K562 (cell line): ENCODE data around the gene MICU1. TPM values are rescaled to one million over a fixed set of nuclear protein-coding genes. Genes with fewer than 3 reads are reported as not detected.

Experiments used
- ARID2 ChIP-seq: fragments of 450-650 bp; IDR thresholded peaks from 2 replicates; pipeline ENCODE4 v1.6.1; 2017; ENCODE audit warnings: antibody characterized with exemption, mild to moderate bottlenecking
- BRD4 ChIP-seq: fragments of 200-600 bp; sonication (generic); IDR thresholded peaks from 2 replicates; pipeline ENCODE4 v1.6.1; 2017; ENCODE audit warnings: inconsistent platforms
- CCNT2 ChIP-seq: IDR thresholded peaks from 2 replicates; pipeline ENCODE4 v1.6.1; 2011; ENCODE audit warnings: borderline replicate concordance, low read depth, mild to moderate bottlenecking, moderate library complexity, mixed read lengths, low read length; ENCODE audit not compliant: insufficient read length; ENCODE audit errors: extremely low read depth
- DDX20 ChIP-seq: fragments of 450-650 bp; IDR thresholded peaks from 2 replicates; pipeline ENCODE4 v1.6.1; 2016; ENCODE audit warnings: missing genetic modification characterization, low read depth, mild to moderate bottlenecking, missing compliant biosample characterization, moderate library complexity
- GATAD2A ChIP-seq: fragments of 450-650 bp; IDR thresholded peaks from 2 replicates; pipeline ENCODE4 v1.6.1; 2017
- KLF13 ChIP-seq: fragments of 450-650 bp; IDR thresholded peaks from 2 replicates; pipeline ENCODE4 v1.6.1; 2016; ENCODE audit warnings: missing genetic modification characterization, low read depth, mild to moderate bottlenecking, missing compliant biosample characterization, moderate library complexity, borderline replicate concordance
- MIER1 ChIP-seq: fragments of 450-650 bp; IDR thresholded peaks from 2 replicates; pipeline ENCODE4 v1.6.1; 2016; ENCODE audit warnings: antibody characterized with exemption, mild to moderate bottlenecking, low read depth
- NFE2 ChIP-seq: IDR thresholded peaks from 2 replicates; pipeline ENCODE4 v1.6.1; 2014; ENCODE audit warnings: antibody characterized with exemption, low read depth
- NFYB ChIP-seq: IDR thresholded peaks from 2 replicates; pipeline ENCODE4 v1.6.1; 2011; ENCODE audit warnings: mild to moderate bottlenecking, moderate library complexity; ENCODE audit not compliant: insufficient read length; ENCODE audit errors: extremely low read depth
- OTX1 ChIP-seq: fragments of 450-650 bp; formaldehyde crosslinking; IDR thresholded peaks from 2 replicates; pipeline ENCODE4 v1.4.0; 2022; ENCODE audit warnings: mild to moderate bottlenecking
- RFX7 ChIP-seq: fragments of 250-450 bp; sonication (Bioruptor Pico); IDR thresholded peaks from 2 replicates; pipeline ENCODE4 v1.5.1; 2021; ENCODE audit warnings: mild to moderate bottlenecking
- SNRNP70 ChIP-seq: fragments of 200-400 bp; formaldehyde crosslinking; optimal IDR thresholded peaks from 2 replicates; pipeline ENCODE3; 2017; ENCODE audit warnings: low read depth, low read length
- U2AF2 ChIP-seq: fragments of 200-400 bp; formaldehyde crosslinking; optimal IDR thresholded peaks from 2 replicates; pipeline ENCODE3; 2017; ENCODE audit warnings: low read depth, mild to moderate bottlenecking, low read length
- XRCC3 ChIP-seq: fragments of 450-650 bp; IDR thresholded peaks from 2 replicates; pipeline ENCODE4 v1.6.1; 2017; ENCODE audit warnings: mild to moderate bottlenecking, moderate library complexity
- ZNF347 ChIP-seq: fragments of 450-650 bp; formaldehyde crosslinking; IDR thresholded peaks from 2 replicates; pipeline ENCODE4 v1.4.0; 2020; ENCODE audit warnings: low read depth, mild to moderate bottlenecking, moderate library complexity
- ZNF778 ChIP-seq: fragments of 450-650 bp; formaldehyde crosslinking; IDR thresholded peaks from 2 replicates; pipeline ENCODE4 v1.4.0; 2020; ENCODE audit warnings: mild to moderate bottlenecking, moderate library complexity
- polyA plus RNA-seq, 8 experiments: library from polyadenylated mRNA; depleted of rRNA in 4 of 8; stranded (reverse) in 5 of 8; unstranded in 3 of 8; fragments of >200 nt; fragmentation: Nextera tagmentation in 2 of 8; fragmentation: Illumina TruSeq in 1 of 8; extraction: Ambion mirVana in 2 of 8; extraction: Trizol in 1 of 8; gene quantifications; 2 replicates each; pipeline versions ENCODE4 v1.2.1 to v1.2.3, GENCODE V29; 2011 to 2014; ENCODE audit warnings: inconsistent platforms in 1 of 8, missing spikeins in 1 of 8
- total RNA-seq, 7 experiments: library from RNA; depleted of rRNA in 6 of 7; stranded (reverse); fragments of >200 nt in 6 of 7; fragmentation: Illumina TruSeq in 2 of 7; extraction: Trizol in 2 of 7; gene quantifications; 2 replicates each; pipeline versions ENCODE4 v1.2.1 to v1.2.3, GENCODE V29; 2011 to 2021; ENCODE audit warnings: low replicate concordance in 1 of 7
- TF ChIP-seq, protein P1 (sequence below): fragments of 250-450 bp; sonication (Bioruptor Pico); IDR thresholded peaks from 2 replicates; pipeline ENCODE4 v1.5.0; 2021
- TF ChIP-seq, protein P2 (sequence below): IDR thresholded peaks from 2 replicates; pipeline ENCODE4 v1.6.1; 2011; ENCODE audit warnings: borderline replicate concordance, low read depth, mild to moderate bottlenecking, moderate library complexity, low read length; ENCODE audit not compliant: insufficient read depth, poor library complexity, severe bottlenecking
- TF ChIP-seq, protein P3 (sequence below): fragments of 450-650 bp; IDR thresholded peaks from 2 replicates; pipeline ENCODE4 v1.7.1; 2018; ENCODE audit warnings: mild to moderate bottlenecking, low read depth; ENCODE audit not compliant: partially characterized antibody
- TF ChIP-seq, protein P4 (sequence below): fragments of 450-650 bp; formaldehyde crosslinking; IDR thresholded peaks from 2 replicates; pipeline ENCODE4 v1.4.0; 2020; ENCODE audit warnings: mild to moderate bottlenecking
- TF ChIP-seq, protein P5 (sequence below): fragments of 450-650 bp; formaldehyde crosslinking; IDR thresholded peaks from 2 replicates; pipeline ENCODE4 v1.4.0; 2022; ENCODE audit warnings: missing genetic modification characterization

Gene MICU1
- total and polyA plus RNA-seq, 9 of the 15 experiments (the other 6 are each of a cell fraction or from before 2014, with no cell fraction given), result 29.3 to 76.8 (median 48.4) TPM

DNA sequence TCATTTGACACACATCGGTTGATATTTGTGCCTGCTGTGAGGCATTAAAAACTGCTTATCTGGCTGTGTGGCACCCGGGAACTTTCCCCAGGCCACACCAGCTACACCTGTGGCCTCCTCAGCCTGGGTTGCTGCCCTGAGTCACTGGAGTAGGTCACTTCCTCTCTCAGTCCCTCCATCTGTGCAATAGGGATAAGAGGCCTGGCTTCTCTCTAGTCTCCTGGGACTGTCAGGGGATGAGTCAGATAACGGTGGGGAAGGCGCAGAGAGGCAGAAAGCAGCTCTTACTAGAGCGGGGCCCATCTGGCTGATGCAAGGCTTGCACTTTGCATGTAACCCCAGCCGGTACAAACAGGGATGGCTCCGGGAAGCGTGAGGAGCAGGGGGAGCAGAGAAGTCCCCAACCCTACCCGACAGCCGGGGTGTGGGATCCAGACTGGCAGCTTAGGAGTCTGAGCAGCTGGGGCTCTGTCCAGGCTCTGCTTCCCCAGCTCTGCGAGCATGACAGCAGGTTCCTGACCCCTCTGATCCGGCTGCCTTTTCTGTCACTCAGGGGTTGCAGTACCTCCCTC is 305.1 kb downstream of the MICU1 start (continued):
- no peak for TF ChIP-seq RFX7
- TF ChIP-seq, protein P1, sequence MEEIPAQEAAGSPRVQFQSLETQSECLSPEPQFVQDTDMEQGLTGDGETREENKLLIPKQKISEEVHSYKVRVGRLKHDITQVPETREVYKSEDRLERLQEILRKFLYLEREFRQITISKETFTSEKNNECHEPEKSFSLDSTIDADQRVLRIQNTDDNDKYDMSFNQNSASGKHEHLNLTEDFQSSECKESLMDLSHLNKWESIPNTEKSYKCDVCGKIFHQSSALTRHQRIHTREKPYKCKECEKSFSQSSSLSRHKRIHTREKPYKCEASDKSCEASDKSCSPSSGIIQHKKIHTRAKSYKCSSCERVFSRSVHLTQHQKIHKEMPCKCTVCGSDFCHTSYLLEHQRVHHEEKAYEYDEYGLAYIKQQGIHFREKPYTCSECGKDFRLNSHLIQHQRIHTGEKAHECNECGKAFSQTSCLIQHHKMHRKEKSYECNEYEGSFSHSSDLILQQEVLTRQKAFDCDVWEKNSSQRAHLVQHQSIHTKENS, result no peak
- TF ChIP-seq U2AF2, result no peak
- TF ChIP-seq, protein P2, sequence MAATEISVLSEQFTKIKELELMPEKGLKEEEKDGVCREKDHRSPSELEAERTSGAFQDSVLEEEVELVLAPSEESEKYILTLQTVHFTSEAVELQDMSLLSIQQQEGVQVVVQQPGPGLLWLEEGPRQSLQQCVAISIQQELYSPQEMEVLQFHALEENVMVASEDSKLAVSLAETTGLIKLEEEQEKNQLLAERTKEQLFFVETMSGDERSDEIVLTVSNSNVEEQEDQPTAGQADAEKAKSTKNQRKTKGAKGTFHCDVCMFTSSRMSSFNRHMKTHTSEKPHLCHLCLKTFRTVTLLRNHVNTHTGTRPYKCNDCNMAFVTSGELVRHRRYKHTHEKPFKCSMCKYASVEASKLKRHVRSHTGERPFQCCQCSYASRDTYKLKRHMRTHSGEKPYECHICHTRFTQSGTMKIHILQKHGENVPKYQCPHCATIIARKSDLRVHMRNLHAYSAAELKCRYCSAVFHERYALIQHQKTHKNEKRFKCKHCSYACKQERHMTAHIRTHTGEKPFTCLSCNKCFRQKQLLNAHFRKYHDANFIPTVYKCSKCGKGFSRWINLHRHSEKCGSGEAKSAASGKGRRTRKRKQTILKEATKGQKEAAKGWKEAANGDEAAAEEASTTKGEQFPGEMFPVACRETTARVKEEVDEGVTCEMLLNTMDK, result no peak
- 0 out of 2 replicates have a peak, but pooled peaks have one; percentile 1 for TF ChIP-seq BRD4
- no peak for TF ChIP-seq KLF13 (tag)
- no peak for TF ChIP-seq ZNF347 (CRISPR knock-in tag)
- TF ChIP-seq XRCC3, result no peak
- TF ChIP-seq, protein P3, sequence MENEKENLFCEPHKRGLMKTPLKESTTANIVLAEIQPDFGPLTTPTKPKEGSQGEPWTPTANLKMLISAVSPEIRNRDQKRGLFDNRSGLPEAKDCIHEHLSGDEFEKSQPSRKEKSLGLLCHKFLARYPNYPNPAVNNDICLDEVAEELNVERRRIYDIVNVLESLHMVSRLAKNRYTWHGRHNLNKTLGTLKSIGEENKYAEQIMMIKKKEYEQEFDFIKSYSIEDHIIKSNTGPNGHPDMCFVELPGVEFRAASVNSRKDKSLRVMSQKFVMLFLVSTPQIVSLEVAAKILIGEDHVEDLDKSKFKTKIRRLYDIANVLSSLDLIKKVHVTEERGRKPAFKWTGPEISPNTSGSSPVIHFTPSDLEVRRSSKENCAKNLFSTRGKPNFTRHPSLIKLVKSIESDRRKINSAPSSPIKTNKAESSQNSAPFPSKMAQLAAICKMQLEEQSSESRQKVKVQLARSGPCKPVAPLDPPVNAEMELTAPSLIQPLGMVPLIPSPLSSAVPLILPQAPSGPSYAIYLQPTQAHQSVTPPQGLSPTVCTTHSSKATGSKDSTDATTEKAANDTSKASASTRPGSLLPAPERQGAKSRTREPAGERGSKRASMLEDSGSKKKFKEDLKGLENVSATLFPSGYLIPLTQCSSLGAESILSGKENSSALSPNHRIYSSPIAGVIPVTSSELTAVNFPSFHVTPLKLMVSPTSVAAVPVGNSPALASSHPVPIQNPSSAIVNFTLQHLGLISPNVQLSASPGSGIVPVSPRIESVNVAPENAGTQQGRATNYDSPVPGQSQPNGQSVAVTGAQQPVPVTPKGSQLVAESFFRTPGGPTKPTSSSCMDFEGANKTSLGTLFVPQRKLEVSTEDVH, result peak; percentile 90
- TF ChIP-seq, protein P4, sequence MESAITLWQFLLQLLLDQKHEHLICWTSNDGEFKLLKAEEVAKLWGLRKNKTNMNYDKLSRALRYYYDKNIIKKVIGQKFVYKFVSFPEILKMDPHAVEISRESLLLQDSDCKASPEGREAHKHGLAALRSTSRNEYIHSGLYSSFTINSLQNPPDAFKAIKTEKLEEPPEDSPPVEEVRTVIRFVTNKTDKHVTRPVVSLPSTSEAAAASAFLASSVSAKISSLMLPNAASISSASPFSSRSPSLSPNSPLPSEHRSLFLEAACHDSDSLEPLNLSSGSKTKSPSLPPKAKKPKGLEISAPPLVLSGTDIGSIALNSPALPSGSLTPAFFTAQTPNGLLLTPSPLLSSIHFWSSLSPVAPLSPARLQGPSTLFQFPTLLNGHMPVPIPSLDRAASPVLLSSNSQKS, result no peak; the same call in 1 of the 2 replicates
- peak; percentile 96 for TF ChIP-seq CCNT2
- peak; percentile 70; the same call in 1 of the 2 replicates for TF ChIP-seq DDX20 (tag)
- peak; percentile 29; the same call in 1 of the 2 replicates for TF ChIP-seq OTX1
- TF ChIP-seq, protein P5, sequence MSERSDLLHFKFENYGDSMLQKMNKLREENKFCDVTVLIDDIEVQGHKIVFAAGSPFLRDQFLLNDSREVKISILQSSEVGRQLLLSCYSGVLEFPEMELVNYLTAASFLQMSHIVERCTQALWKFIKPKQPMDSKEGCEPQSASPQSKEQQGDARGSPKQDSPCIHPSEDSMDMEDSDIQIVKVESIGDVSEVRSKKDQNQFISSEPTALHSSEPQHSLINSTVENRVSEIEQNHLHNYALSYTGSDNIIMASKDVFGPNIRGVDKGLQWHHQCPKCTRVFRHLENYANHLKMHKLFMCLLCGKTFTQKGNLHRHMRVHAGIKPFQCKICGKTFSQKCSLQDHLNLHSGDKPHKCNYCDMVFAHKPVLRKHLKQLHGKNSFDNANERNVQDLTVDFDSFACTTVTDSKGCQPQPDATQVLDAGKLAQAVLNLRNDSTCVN (CRISPR knock-in tag), result no peak; the same call in 1 of the 2 replicates
- TF ChIP-seq GATAD2A, result peak; percentile 97
- no peak for TF ChIP-seq ZNF778 (CRISPR knock-in tag)
- TF ChIP-seq ARID2, result no peak
- TF ChIP-seq NFE2, result peak; percentile 94
- TF ChIP-seq SNRNP70, result no peak
- TF ChIP-seq NFYB, result no peak
- TF ChIP-seq MIER1, result no peak
